Liver (tissue), 9 donors: ENCODE measurements around the gene WNK2. TPM values are rescaled to one million over a fixed set of nuclear protein-coding genes. Genes with fewer than 3 reads are reported as not detected.

Source experiments
- DNase-seq: peaks from one replicate; pipeline ENCODE4 v3.0.0-alpha.2; 2017; ENCODE audit warnings: low spot score
- H3K27ac ChIP-seq, 2 donors: one replicate each; pipeline ENCODE4 v1.7.0; 2013; ENCODE audit warnings: inconsistent platforms in 2 of 2, low read length in 2 of 2, control low read depth in 1 of 2, low read depth in 1 of 2, mild to moderate bottlenecking in 1 of 2
- H3K27me3 ChIP-seq, 4 donors: one replicate each; pipeline versions ENCODE4 v1.6.1 to v1.7.0; 2013; ENCODE audit warnings: low read length in 3 of 4, inconsistent platforms in 1 of 4, mild to moderate bottlenecking in 1 of 4, moderate library complexity in 1 of 4; ENCODE audit not compliant: control insufficient read depth in 4 of 4, insufficient read depth in 4 of 4
- H3K36me3 ChIP-seq, 4 donors: one replicate each; pipeline versions ENCODE4 v1.6.1 to v1.7.0; 2013; ENCODE audit warnings: low read length in 3 of 4, mild to moderate bottlenecking in 3 of 4, low read depth in 1 of 4, moderate library complexity in 1 of 4; ENCODE audit not compliant: control insufficient read depth in 4 of 4, insufficient read depth in 3 of 4
- H3K4me1 ChIP-seq, 4 donors: one replicate each; pipeline versions ENCODE4 v1.6.1 to v1.7.0; 2013; ENCODE audit warnings: low read length in 3 of 4, mild to moderate bottlenecking in 3 of 4, moderate library complexity in 1 of 4; ENCODE audit not compliant: control insufficient read depth in 4 of 4, insufficient read depth in 4 of 4
- H3K4me3 ChIP-seq, 3 donors: one replicate each; pipeline versions ENCODE4 v1.6.1 to v1.7.0; 2013; ENCODE audit warnings: low read length in 3 of 3, control low read depth in 1 of 3, low read depth in 1 of 3, mild to moderate bottlenecking in 1 of 3
- H3K9ac ChIP-seq, 2 donors: one replicate each; pipeline ENCODE4 v1.7.0; 2013; ENCODE audit warnings: low read length in 2 of 2, mild to moderate bottlenecking in 2 of 2, moderate library complexity in 2 of 2, control low read depth in 1 of 2, low read depth in 1 of 2
- H3K9me3 ChIP-seq, 4 donors: one replicate each; pipeline versions ENCODE4 v1.6.1 to v1.7.0; 2013; ENCODE audit warnings: low read length in 3 of 4; ENCODE audit not compliant: control insufficient read depth in 4 of 4
- ATF3 ChIP-seq: IDR thresholded peaks from 2 replicates; pipeline ENCODE4 v1.6.1; 2016; ENCODE audit warnings: antibody characterized with exemption
- CTCF ChIP-seq: fragments of 150-350 bp; IDR thresholded peaks from 2 replicates; pipeline ENCODE4 v1.5.1; 2017; ENCODE audit warnings: improper control_type of control experiment, low read depth, low read length; ENCODE audit not compliant: missing input control
- EGR1 ChIP-seq, 2 donors: IDR thresholded peaks; 2 replicates each; pipeline ENCODE4 v1.6.1; 2016 to 2018; ENCODE audit warnings: antibody characterized with exemption in 2 of 2, low read depth in 2 of 2
- FOXA1 ChIP-seq: IDR thresholded peaks from 2 replicates; pipeline ENCODE4 v1.6.1; 2016; ENCODE audit warnings: antibody characterized with exemption
- FOXA2 ChIP-seq: IDR thresholded peaks from 2 replicates; pipeline ENCODE4 v1.6.1; 2016; ENCODE audit warnings: antibody characterized with exemption
- GABPA ChIP-seq, 2 donors: IDR thresholded peaks in 1 of 2; conservative IDR thresholded peaks in 1 of 2; 2 replicates each; pipeline ENCODE4 v1.6.1; 2016; ENCODE audit warnings: antibody characterized with exemption in 2 of 2, mild to moderate bottlenecking in 1 of 2, moderate library complexity in 1 of 2
- HNF4A ChIP-seq, 2 donors: conservative IDR thresholded peaks; 2 replicates each; pipeline ENCODE4 v1.6.1; 2016; ENCODE audit warnings: antibody characterized with exemption in 2 of 2, mild to moderate bottlenecking in 2 of 2
- HNF4G ChIP-seq: IDR thresholded peaks from 2 replicates; pipeline ENCODE4 v1.6.1; 2016; ENCODE audit warnings: antibody characterized with exemption
- JUND ChIP-seq, 2 donors: IDR thresholded peaks; 2 replicates each; pipeline ENCODE4 v1.6.1; 2016; ENCODE audit warnings: antibody characterized with exemption in 2 of 2
- MAX ChIP-seq: IDR thresholded peaks from 2 replicates; pipeline ENCODE4 v1.6.1; 2016; ENCODE audit warnings: antibody characterized with exemption
- NR2F2 ChIP-seq: IDR thresholded peaks from 2 replicates; pipeline ENCODE4 v1.6.1; 2016; ENCODE audit warnings: antibody characterized with exemption
- RAD21 ChIP-seq, 2 donors: IDR thresholded peaks; 2 replicates each; pipeline ENCODE4 v1.6.1; 2016; ENCODE audit warnings: antibody characterized with exemption in 2 of 2, mild to moderate bottlenecking in 2 of 2
- RXRA ChIP-seq, 2 donors: IDR thresholded peaks; 2 replicates each; pipeline ENCODE4 v1.6.1; 2017 to 2018; ENCODE audit warnings: antibody characterized with exemption in 2 of 2, mild to moderate bottlenecking in 1 of 2
- TAF1 ChIP-seq: conservative IDR thresholded peaks from 2 replicates; pipeline ENCODE4 v1.6.1; 2016; ENCODE audit warnings: antibody characterized with exemption, mild to moderate bottlenecking
- YY1 ChIP-seq: IDR thresholded peaks from 2 replicates; pipeline ENCODE4 v1.6.1; 2016; ENCODE audit warnings: antibody characterized with exemption, mild to moderate bottlenecking
- ZBTB33 ChIP-seq: IDR thresholded peaks from 2 replicates; pipeline ENCODE4 v1.6.1; 2016; ENCODE audit warnings: antibody characterized with exemption
- WGBS: extraction: QIAGEN DNeasy Blood & Tissue Kit; methylation state at CpG from one replicate; pipeline ENCODE4 v1.1.7; 2013; 5-methylcytosine and 5-hydroxymethylcytosine counted together
- polyA plus RNA-seq, 2 donors: library from polyadenylated mRNA; stranded (reverse) in 1 of 2; unstranded in 1 of 2; fragments of 200-250 nt in 1 of 2; fragments of >200 nt in 1 of 2; fragmentation: Nextera tagmentation in 1 of 2; extraction: Ambion mirVana in 1 of 2; gene quantifications; one replicate each; pipeline versions ENCODE4 v1.2.1 to v1.2.3, GENCODE V29; 2013 to 2015
- total RNA-seq, 2 donors: library from RNA; depleted of rRNA; stranded (reverse); fragments of >200 nt; gene quantifications; one replicate each; pipeline ENCODE4 v1.2.3, GENCODE V29; 2014
- donor health status: healthy.
- donor health status: healthy.
- donor health status: healthy.
- donor health status: healthy.
- donor health status: healthy.

Gene WNK2
- total and polyA plus RNA-seq, 4 donors, result 0.65 to 4.4 (median 1.7) TPM

- TF ChIP-seq YY1 (no peak), GABPA (IDR thresholded peaks at IDR 0.05 in 1 of 2, conservative IDR thresholded peaks at IDR 0.05 in 1 of 2) (no peak), JUND (IDR thresholded peaks at IDR 0.05) (no peak), TAF1 (no peak)
Observed at GRCh38 chr9:93203026-93203717, 19.2 kb downstream of the WNK2 start (continued).

GRCh38 chr9:93203718-93204469 is 20.0 kb downstream of the WNK2 start:
- Histone ChIP-seq H3K27ac (no peak overlapping the region), H3K4me1 (no peaks in the 10 kb centered on the region)

GRCh38 chr9:93204470-93205043 is 20.6 kb downstream of the WNK2 start:
- H3K9ac ChIP-seq, result no peak overlapping the region
- 64% methylated on average over 4 of the region's 4 CpGs for WGBS
- DNase-seq, result no peak

More at GRCh38 chr9:93203718-93204469, 20.0 kb downstream of the WNK2 start:
- no peak overlapping the region for H3K4me3 ChIP-seq
- H3K9me3 ChIP-seq, result no peaks in the 10 kb centered on the region
- H3K27me3 ChIP-seq, result no peaks in the 10 kb centered on the region
- TF ChIP-seq HNF4G, result no peak
- no peak for TF ChIP-seq EGR1 (IDR thresholded peaks at IDR 0.05; ENCODE audit: low read depth in 2 of 2)
- TF ChIP-seq RXRA (IDR thresholded peaks at IDR 0.05), result no peak
- TF ChIP-seq HNF4A (conservative IDR thresholded peaks at IDR 0.05), result no peak
- no peak for TF ChIP-seq FOXA2
- no peak for TF ChIP-seq MAX
- 77% methylated on average over 15 of the region's 15 CpGs for WGBS
- no peak for DNase-seq
- no peak overlapping the region for H3K9ac ChIP-seq
- H3K36me3 ChIP-seq, result no peaks in the 10 kb centered on the region

More at GRCh38 chr9:93204470-93205043, 20.6 kb downstream of the WNK2 start:
- Histone ChIP-seq H3K9me3 (no peaks in the 10 kb centered on the region), H3K27ac (no peak overlapping the region), H3K4me3 (no peak overlapping the region), H3K27me3 (no peaks in the 10 kb centered on the region), H3K4me1 (no peaks in the 10 kb centered on the region), H3K36me3 (no peaks in the 10 kb centered on the region)
- TF ChIP-seq TAF1 (no peak), MAX (no peak), HNF4G (no peak), RAD21 (IDR thresholded peaks at IDR 0.05) (no peak), YY1 (no peak), JUND (IDR thresholded peaks at IDR 0.05) (no peak), GABPA (IDR thresholded peaks at IDR 0.05 in 1 of 2, conservative IDR thresholded peaks at IDR 0.05 in 1 of 2) (no peak), ATF3 (no peak), NR2F2 (no peak), FOXA2 (no peak), CTCF (no peak), ZBTB33 (no peak), FOXA1 (no peak), HNF4A (conservative IDR thresholded peaks at IDR 0.05) (no peak)
